Measurements from ENCODE around the gene MUTYH.
"Not testable (repeated sequence)": the region's sequence is repeated elsewhere in the genome, so short reads cannot be mapped to it uniquely, and the experiment has no call there.

DNA sequence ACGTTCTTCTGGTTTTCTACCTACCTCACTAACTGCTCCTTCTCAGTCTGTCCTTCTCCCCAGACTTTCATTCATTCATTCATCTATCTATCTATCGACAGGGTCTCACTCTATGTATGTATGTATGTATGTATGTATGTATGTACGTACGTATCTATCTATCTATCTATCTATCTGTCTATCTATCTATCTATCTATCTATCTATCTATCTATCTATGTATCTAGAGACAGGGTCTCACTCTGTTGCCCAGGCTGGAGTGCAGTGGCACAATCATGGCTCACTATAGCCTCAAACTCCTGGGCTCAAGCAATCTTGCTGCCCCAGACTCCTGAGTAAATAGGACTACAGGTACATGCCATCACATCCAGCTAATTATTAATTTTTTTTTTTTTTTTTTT lies 44.0 kb upstream of the MUTYH start:
- TF ChIP-seq CTCF, POLR2A, EP300 (IDR thresholded peaks at IDR 0.05): not testable (repeated sequence)

Measured in ovary (tissue), 3 donors.